ENCODE data around the gene SLC8A3. TPM values are rescaled to one million over a fixed set of nuclear protein-coding genes. Genes with fewer than 3 reads are reported as not detected.

SLC8A3 gene
- total and polyA plus RNA-seq, 9 of the 15 experiments (the other 6 are each of a cell fraction or from before 2014, with no cell fraction given): not detected

GRCh38 chr14:70237710-70238109 is 49.0 kb upstream of the SLC8A3 start (continued):
- TF ChIP-seq, protein P1, sequence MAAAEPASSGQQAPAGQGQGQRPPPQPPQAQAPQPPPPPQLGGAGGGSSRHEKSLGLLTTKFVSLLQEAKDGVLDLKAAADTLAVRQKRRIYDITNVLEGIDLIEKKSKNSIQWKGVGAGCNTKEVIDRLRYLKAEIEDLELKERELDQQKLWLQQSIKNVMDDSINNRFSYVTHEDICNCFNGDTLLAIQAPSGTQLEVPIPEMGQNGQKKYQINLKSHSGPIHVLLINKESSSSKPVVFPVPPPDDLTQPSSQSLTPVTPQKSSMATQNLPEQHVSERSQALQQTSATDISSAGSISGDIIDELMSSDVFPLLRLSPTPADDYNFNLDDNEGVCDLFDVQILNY (CRISPR knock-in tag; IDR thresholded peaks at IDR 0.05): no peak
- TF ChIP-seq EWSR1 (IDR thresholded peaks at IDR 0.05; ENCODE audit: borderline replicate concordance, low read depth, partially characterized antibody) (no peak), TAL1 (IDR thresholded peaks at IDR 0.05) (peak; percentile 99), ESRRB (CRISPR knock-in tag; IDR thresholded peaks at IDR 0.05; ENCODE audit: borderline replicate concordance) (no peak), CEBPB (tag; IDR thresholded peaks at IDR 0.05) (0 out of 2 replicates have a peak, but pooled peaks have one; percentile 7), MCM2 (IDR thresholded peaks at IDR 0.05; ENCODE audit: low read depth) (no peak), ELK1 (CRISPR knock-in tag; IDR thresholded peaks at IDR 0.05) (no peak), RB1 (IDR thresholded peaks at IDR 0.05; ENCODE audit: low read depth) (0 out of 2 replicates have a peak, but pooled peaks have one; percentile 46), STAG1 (CRISPR knock-in tag; IDR thresholded peaks at IDR 0.05; ENCODE audit: borderline replicate concordance) (no peak), USF2 (CRISPR knock-in tag; IDR thresholded peaks at IDR 0.05) (no peak), ZFP30 (CRISPR knock-in tag; IDR thresholded peaks at IDR 0.05; ENCODE audit: borderline replicate concordance) (no peak), RBM25 (IDR thresholded peaks at IDR 0.05; ENCODE audit: low read depth, low read length, severe bottlenecking) (no peak), POU5F1 (IDR thresholded peaks at IDR 0.05; ENCODE audit: borderline replicate concordance, low read depth, low read length, partially characterized antibody) (no peak), SLC30A9 (CRISPR knock-in tag; IDR thresholded peaks at IDR 0.05) (no peak), ESRRA (IDR thresholded peaks at IDR 0.05; ENCODE audit: borderline replicate concordance, low read depth) (peak; percentile 44; the same call in 1 of the 2 replicates), HMBOX1 (IDR thresholded peaks at IDR 0.05) (peak; percentile 79), CBFB (CRISPR knock-in tag; IDR thresholded peaks at IDR 0.05) (0 out of 2 replicates have a peak, but pooled peaks have one; percentile 59), NELFE (IDR thresholded peaks at IDR 0.05; ENCODE audit: insufficient read depth, insufficient read length) (no peak), HNRNPK (IDR thresholded peaks at IDR 0.05; ENCODE audit: low read depth, low read length, poor library complexity, severe bottlenecking) (no peak)
- TF ChIP-seq, protein P2, sequence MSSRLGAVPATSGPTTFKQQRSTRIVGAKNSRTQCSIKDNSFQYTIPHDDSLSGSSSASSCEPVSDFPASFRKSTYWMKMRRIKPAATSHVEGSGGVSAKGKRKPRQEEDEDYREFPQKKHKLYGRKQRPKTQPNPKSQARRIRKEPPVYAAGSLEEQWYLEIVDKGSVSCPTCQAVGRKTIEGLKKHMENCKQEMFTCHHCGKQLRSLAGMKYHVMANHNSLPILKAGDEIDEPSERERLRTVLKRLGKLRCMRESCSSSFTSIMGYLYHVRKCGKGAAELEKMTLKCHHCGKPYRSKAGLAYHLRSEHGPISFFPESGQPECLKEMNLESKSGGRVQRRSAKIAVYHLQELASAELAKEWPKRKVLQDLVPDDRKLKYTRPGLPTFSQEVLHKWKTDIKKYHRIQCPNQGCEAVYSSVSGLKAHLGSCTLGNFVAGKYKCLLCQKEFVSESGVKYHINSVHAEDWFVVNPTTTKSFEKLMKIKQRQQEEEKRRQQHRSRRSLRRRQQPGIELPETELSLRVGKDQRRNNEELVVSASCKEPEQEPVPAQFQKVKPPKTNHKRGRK (tag; IDR thresholded peaks at IDR 0.05): no peak
- TF ChIP-seq, protein P3, sequence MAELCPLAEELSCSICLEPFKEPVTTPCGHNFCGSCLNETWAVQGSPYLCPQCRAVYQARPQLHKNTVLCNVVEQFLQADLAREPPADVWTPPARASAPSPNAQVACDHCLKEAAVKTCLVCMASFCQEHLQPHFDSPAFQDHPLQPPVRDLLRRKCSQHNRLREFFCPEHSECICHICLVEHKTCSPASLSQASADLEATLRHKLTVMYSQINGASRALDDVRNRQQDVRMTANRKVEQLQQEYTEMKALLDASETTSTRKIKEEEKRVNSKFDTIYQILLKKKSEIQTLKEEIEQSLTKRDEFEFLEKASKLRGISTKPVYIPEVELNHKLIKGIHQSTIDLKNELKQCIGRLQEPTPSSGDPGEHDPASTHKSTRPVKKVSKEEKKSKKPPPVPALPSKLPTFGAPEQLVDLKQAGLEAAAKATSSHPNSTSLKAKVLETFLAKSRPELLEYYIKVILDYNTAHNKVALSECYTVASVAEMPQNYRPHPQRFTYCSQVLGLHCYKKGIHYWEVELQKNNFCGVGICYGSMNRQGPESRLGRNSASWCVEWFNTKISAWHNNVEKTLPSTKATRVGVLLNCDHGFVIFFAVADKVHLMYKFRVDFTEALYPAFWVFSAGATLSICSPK (IDR thresholded peaks at IDR 0.05; ENCODE audit: borderline replicate concordance): no peak
